Upper lobe of left lung (tissue), 6 donors: ENCODE results near the gene PCGF3. TPM values are rescaled to one million over a fixed set of nuclear protein-coding genes. Genes with fewer than 3 reads are reported as not detected.

Experiments
- ATAC-seq, 2 donors: fragments of 200-7000 bp; cut with Tn5 transposase; one replicate each; pipeline ENCODE4 v1.9.1; 2022; ENCODE audit warnings: mild to moderate bottlenecking in 2 of 2, moderate library complexity in 2 of 2; ENCODE audit not compliant: low FRiP score in 2 of 2
- DNase-seq, 2 donors: peaks; one replicate each; pipeline ENCODE4 v3.0.0-alpha.2; 2019 to 2020
- H3K27ac ChIP-seq, 4 donors: fragments of 200-600 bp; sonication (generic); one replicate each; pipeline ENCODE4 v1.5.1; 2016 to 2019
- H3K27me3 ChIP-seq, 4 donors: fragments of 200-600 bp; sonication (generic); one replicate each; pipeline ENCODE4 v1.5.1; 2017 to 2019
- H3K36me3 ChIP-seq, 4 donors: fragments of 200-600 bp; sonication (generic); one replicate each; pipeline ENCODE4 v1.5.1; 2016 to 2019
- H3K4me1 ChIP-seq, 4 donors: fragments of 200-600 bp; sonication (generic); one replicate each; pipeline ENCODE4 v1.5.1; 2018 to 2019
- H3K4me3 ChIP-seq, 4 donors: fragments of 200-600 bp; sonication (generic); one replicate each; pipeline ENCODE4 v1.5.1; 2017 to 2019; ENCODE audit warnings: mild to moderate bottlenecking in 2 of 4, moderate library complexity in 1 of 4
- H3K9me3 ChIP-seq, 4 donors: fragments of 200-600 bp; sonication (generic); one replicate each; pipeline ENCODE4 v1.5.1; 2018 to 2019
- EP300 ChIP-seq, 4 donors: sonication (generic); formaldehyde crosslinking; IDR thresholded peaks; one replicate each; pipeline ENCODE4 v1.5.1; 2017; ENCODE audit warnings: antibody characterized with exemption in 4 of 4, control low read depth in 2 of 4
- POLR2A ChIP-seq, 4 donors: fragments of 450-650 bp; IDR thresholded peaks; one replicate each; pipeline ENCODE4 v1.5.1; 2016 to 2017; ENCODE audit warnings: antibody characterized with exemption in 4 of 4, mild to moderate bottlenecking in 2 of 4
- POLR2AphosphoS5 ChIP-seq, 2 donors: sonication (generic); formaldehyde crosslinking; IDR thresholded peaks; one replicate each; pipeline ENCODE4 v1.5.1; 2017; ENCODE audit warnings: antibody characterized with exemption in 2 of 2
- WGBS, 2 donors: methylation state at CpG; one replicate each; pipeline ENCODE4 v1.1.5; 2017 to 2018; 5-methylcytosine and 5-hydroxymethylcytosine counted together
- total RNA-seq, 6 donors: library from RNA; depleted of rRNA in 4 of 6; stranded (reverse); fragments of >200 nt in 4 of 6; gene quantifications; one replicate each; pipeline versions ENCODE4 v1.1.0 to v1.2.1, GENCODE V29; 2016 to 2021
- TF ChIP-seq, protein P1 (sequence below), 6 experiments: fragments of 450-650 bp in 4 of 6; fragments of 200-600 bp in 2 of 6; sonication (generic) in 2 of 6; IDR thresholded peaks; one replicate each; pipeline ENCODE4 v1.5.1; 2016 to 2019; ENCODE audit warnings: antibody characterized with exemption in 6 of 6
- donor health status: DM: no; HTN: no; CAD: no; lungs with moderate emphysema.
- donor health status: DM: no; HTN: yes; CAD: no; lungs with severe emphysema.

PCGF3 gene
- total RNA-seq, 6 donors from 2014 or later = 36.4 to 150 (median 41.0) TPM

DNA sequence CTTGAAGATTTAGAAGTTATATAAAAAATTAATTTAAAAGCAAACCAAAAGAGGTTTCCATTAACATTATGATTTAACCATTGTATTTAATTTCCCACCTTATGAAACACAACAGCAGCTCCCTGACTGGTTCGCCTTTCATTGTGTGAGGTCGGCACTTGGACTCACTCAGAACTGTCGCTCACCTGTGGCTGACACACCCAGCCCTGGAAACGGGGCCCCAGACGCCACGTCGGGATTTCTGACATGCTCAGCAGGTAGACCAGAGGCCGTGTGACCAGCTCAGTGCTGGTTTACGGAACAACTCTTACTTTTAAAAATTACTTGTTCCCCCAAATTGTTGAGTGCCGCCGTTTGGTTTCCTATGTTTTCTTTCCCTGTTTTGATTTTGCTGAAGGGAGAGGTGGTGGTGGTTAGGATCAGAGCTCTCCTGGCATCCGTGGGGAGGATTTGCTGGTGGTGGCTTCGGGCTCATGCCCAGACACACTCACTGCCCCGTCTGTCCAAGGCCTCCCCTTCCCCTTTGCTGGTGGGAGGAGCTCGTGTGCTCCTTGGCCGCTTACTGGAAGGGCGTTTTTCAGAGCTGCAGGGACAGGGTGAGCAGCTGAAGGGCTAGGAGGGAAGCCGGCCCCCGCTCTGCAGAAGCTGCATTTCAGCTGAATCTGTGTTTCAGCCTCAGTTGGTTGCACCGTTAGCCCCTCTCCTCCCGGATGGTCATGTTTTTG lies 61.1 kb downstream of the PCGF3 start:
- DNase-seq = no peak
- peaks cover 11 to 100% (median 61%) of the 10 kb centered on the region in 4 donors for H3K36me3 ChIP-seq
- TF ChIP-seq POLR2A (IDR thresholded peaks at IDR 0.05) (no peak), POLR2AphosphoS5 (IDR thresholded peaks at IDR 0.05) (no peak), EP300 (IDR thresholded peaks at IDR 0.05) (no peak)
- TF ChIP-seq, protein P1, sequence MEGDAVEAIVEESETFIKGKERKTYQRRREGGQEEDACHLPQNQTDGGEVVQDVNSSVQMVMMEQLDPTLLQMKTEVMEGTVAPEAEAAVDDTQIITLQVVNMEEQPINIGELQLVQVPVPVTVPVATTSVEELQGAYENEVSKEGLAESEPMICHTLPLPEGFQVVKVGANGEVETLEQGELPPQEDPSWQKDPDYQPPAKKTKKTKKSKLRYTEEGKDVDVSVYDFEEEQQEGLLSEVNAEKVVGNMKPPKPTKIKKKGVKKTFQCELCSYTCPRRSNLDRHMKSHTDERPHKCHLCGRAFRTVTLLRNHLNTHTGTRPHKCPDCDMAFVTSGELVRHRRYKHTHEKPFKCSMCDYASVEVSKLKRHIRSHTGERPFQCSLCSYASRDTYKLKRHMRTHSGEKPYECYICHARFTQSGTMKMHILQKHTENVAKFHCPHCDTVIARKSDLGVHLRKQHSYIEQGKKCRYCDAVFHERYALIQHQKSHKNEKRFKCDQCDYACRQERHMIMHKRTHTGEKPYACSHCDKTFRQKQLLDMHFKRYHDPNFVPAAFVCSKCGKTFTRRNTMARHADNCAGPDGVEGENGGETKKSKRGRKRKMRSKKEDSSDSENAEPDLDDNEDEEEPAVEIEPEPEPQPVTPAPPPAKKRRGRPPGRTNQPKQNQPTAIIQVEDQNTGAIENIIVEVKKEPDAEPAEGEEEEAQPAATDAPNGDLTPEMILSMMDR (IDR thresholded peaks at IDR 0.05) = no peak
- H3K27me3 ChIP-seq = no peaks in the 10 kb centered on the region
- ATAC-seq = no peak
- H3K4me3 ChIP-seq = no peak overlapping the region
- no peaks in the 10 kb centered on the region for H3K9me3 ChIP-seq
- H3K27ac ChIP-seq = no peak overlapping the region
- 80 to 81% methylated on average over 21 of the region's 21 CpGs for WGBS, 2 donors
- peaks cover 0 to 10% (median 3%) of the 10 kb centered on the region in 4 donors for H3K4me1 ChIP-seq

DNA sequence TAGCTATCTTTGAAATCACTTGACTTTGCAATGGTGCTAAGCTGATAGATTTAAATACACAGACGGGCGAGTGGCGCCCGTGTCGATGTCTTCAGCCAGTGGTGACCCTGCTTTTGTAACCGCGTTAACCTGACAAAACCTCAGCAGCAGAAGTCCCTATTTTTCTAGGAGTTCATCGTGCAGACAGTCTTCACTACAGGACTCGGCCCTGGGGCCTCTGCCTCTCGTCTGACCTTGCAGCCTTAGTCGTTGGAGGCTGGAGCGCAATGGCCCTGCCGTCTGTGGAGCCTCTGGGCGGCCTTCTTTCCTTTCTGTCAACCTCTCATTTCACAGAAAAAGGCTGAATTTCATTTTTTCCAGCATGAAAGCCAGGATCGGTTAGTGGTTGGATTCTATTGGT lies 62.4 kb downstream of the PCGF3 start:
- TF ChIP-seq, protein P1 (IDR thresholded peaks at IDR 0.05) = no peak
- TF ChIP-seq EP300 (IDR thresholded peaks at IDR 0.05) (no peak), POLR2A (IDR thresholded peaks at IDR 0.05) (no peak), POLR2AphosphoS5 (IDR thresholded peaks at IDR 0.05) (no peak)
- WGBS, 2 donors = 94 to 97% methylated on average over 15 of the region's 15 CpGs
- Histone ChIP-seq H3K27me3 (no peaks in the 10 kb centered on the region), H3K9me3 (no peaks in the 10 kb centered on the region), H3K4me1 (peaks cover 0 to 16% (median 6%) of the 10 kb centered on the region in 4 donors), H3K4me3 (no peak overlapping the region), H3K36me3 (peaks cover 11 to 94% (median 56%) of the 10 kb centered on the region in 4 donors), H3K27ac (no peak overlapping the region)
- DNase-seq = peak in 1 of 2 donors; percentile 3
- ATAC-seq = no peak

DNA sequence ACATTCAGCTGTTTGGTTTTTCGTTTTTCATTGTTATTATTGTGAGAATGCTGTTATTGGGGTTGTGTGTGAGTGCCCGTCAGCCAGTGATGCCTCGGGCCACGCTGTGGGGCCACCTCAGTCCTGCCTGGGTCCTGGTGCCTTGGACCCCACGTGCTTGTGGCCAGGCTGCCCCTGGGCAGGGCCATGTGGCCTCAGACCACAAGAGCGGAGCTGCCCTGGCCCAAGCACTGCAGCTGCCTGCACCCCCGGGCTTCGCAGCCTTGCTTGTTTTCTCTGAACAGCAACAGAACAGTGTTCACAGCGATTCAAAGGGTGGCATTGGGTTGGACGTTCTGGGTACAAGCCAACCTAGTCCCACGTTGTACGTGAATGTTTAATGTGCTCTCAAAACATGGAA lies 63.4 kb downstream of the PCGF3 start:
- no peak for TF ChIP-seq POLR2AphosphoS5 (IDR thresholded peaks at IDR 0.05)
- TF ChIP-seq, protein P1 (IDR thresholded peaks at IDR 0.05) = no peak
- TF ChIP-seq POLR2A (IDR thresholded peaks at IDR 0.05) = no peak
- no peak for TF ChIP-seq EP300 (IDR thresholded peaks at IDR 0.05)
- H3K27me3 ChIP-seq = no peaks in the 10 kb centered on the region
- DNase-seq (peak in 1 of 2 donors; percentile 70), ATAC-seq (no peak)
- H3K4me1 ChIP-seq = peaks cover 7 to 26% (median 13%) of the 10 kb centered on the region in 4 donors
- no peak overlapping the region for H3K4me3 ChIP-seq
- no peaks in the 10 kb centered on the region for H3K9me3 ChIP-seq
- WGBS, 2 donors = 85 to 87% methylated on average over 12 of the region's 12 CpGs
- H3K36me3 ChIP-seq = peaks cover 11 to 94% (median 55%) of the 10 kb centered on the region in 4 donors
- H3K27ac ChIP-seq = no peak overlapping the region

DNA sequence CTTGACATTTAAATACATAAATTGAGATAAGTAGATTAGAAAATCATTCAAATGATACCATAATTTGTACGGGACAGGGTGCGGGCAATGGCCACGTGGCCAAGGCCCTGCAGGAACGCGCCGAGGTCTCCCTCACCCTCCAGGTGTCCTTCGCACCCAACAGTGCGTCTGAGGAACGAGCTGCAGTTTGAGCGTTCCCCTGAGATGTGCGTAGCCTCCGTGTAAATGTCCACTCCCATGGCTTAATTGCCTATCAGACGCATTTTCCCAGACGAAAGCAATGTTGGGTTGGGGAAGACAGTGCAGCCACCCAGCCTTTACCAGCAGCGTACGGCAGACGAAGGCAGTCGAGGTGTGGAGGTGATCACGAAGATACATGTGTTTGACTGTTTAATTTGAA lies 63.9 kb downstream of the PCGF3 start:
- Histone ChIP-seq H3K27me3 (no peaks in the 10 kb centered on the region), H3K4me1 (peaks cover 7 to 26% (median 13%) of the 10 kb centered on the region in 4 donors), H3K36me3 (peaks cover 14 to 94% (median 52%) of the 10 kb centered on the region in 4 donors), H3K4me3 (no peak overlapping the region), H3K27ac (no peak overlapping the region), H3K9me3 (no peaks in the 10 kb centered on the region)
- TF ChIP-seq POLR2AphosphoS5 (IDR thresholded peaks at IDR 0.05) (no peak), POLR2A (IDR thresholded peaks at IDR 0.05) (no peak), EP300 (IDR thresholded peaks at IDR 0.05) (no peak)
- TF ChIP-seq, protein P1 (IDR thresholded peaks at IDR 0.05) = no peak
- WGBS, 2 donors = 92% methylated on average over 19 of the region's 19 CpGs
- ATAC-seq (no peak), DNase-seq (peak in 1 of 2 donors; percentile 30)
